Stimulated activated CD8-positive, alpha-beta memory T cell treated with anti-CD3 and anti-CD28 coated beads, Interleukin-7, amount 100 ng/mL, for 1 hour (primary cell): ENCODE results near the gene YPEL2.

Experiments used
- DNase-seq, 2 donors: peaks; one replicate each; pipeline ENCODE4 v3.0.0-alpha.2; 2020; ENCODE audit warnings: low read depth in 2 of 2

The YPEL2 gene

GRCh38 chr17:59433586-59433985, 102.1 kb downstream of the YPEL2 start:
- DNase-seq: no peak

GRCh38 chr17:59434429-59434828, 103.0 kb downstream of the YPEL2 start:
- no peak for DNase-seq

GRCh38 chr17:59435238-59435637, 103.8 kb downstream of the YPEL2 start:
- no peak for DNase-seq

- DNase-seq: no peak
Observed at GRCh38 chr17:59436900-59437299, 105.4 kb downstream of the YPEL2 start.

- DNase-seq: no peak
Observed at GRCh38 chr17:59437791-59438281, 106.4 kb downstream of the YPEL2 start.

- no peak for DNase-seq
Observed at GRCh38 chr17:59439262-59439661, 107.8 kb downstream of the YPEL2 start.

GRCh38 chr17:59439741-59440211, 108.3 kb downstream of the YPEL2 start:
- no peak for DNase-seq

- DNase-seq: peak; percentile 69 to 80
Observed at GRCh38 chr17:59440757-59441463, 109.5 kb downstream of the YPEL2 start.

GRCh38 chr17:59441464-59442096, 110.1 kb downstream of the YPEL2 start:
- no peak for DNase-seq

- DNase-seq: no peak
Observed at GRCh38 chr17:59443106-59443505, 111.7 kb downstream of the YPEL2 start.
